ENCODE measurements around the gene KPNA5. TPM values are rescaled to one million over a fixed set of nuclear protein-coding genes. Genes with fewer than 3 reads are reported as not detected.

The KPNA5 gene
- total and polyA plus RNA-seq, 9 of the 15 experiments (the other 6 are each of a cell fraction or from before 2014, with no cell fraction given): 3.2 to 10.3 (median 6.5) TPM

DNA sequence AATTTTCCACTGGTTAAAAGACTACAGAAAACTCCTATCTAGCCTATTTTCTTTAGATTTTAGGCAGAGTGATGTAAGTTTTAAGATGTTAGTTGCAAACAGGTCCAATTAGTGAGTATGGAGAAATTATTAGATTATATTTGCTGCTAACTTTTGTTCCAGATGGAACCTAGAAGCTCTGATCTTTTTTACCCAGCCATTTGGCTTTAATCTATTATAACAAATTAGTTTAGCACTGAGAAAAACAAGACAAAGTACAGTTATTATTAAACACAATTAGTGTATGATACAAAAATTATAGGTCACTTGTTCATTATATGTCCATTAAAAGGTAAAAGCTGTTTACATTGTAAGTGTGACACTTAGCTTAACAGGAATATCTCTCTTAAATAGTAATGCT is 82.0 kb downstream of the KPNA5 start:
- Histone ChIP-seq H3K36me3 (ENCODE audit: control insufficient read depth, insufficient read depth, low read length) (no peaks in the 10 kb centered on the region), H3K27me3 (ENCODE audit: control insufficient read depth in 2 of 2, insufficient read depth in 2 of 2, low read length in 2 of 2) (no peaks in the 10 kb centered on the region), H3K9ac (ENCODE audit: insufficient read depth in 1 of 2, low read depth in 2 of 2, low read length in 2 of 2) (no peak overlapping the region), H3K79me2 (ENCODE audit: control insufficient read depth, insufficient read depth, low read length) (no peaks in the 10 kb centered on the region), H2AFZ (ENCODE audit: low read depth, low read length) (no peak overlapping the region), H3K4me2 (ENCODE audit: insufficient read depth, low read length) (no peak overlapping the region), H3K27ac (ENCODE audit: extremely low read depth, low read depth, low read length) (no peak overlapping the region), H4K20me1 (replicated peaks; ENCODE audit: control insufficient read depth, insufficient read depth, low read length) (no peaks in the 10 kb centered on the region), H3K9me1 (ENCODE audit: control insufficient read depth, insufficient read depth, low read length) (no peaks in the 10 kb centered on the region), H3K4me3 (no peak overlapping the region), H3K9me3 (replicated peaks; ENCODE audit: control insufficient read depth, insufficient read depth, low read depth, low read length) (no peaks in the 10 kb centered on the region), H3K4me1 (replicated peaks in 1 of 2; ENCODE audit: control insufficient read depth in 2 of 2, insufficient read depth in 2 of 2, low read length in 2 of 2) (peaks cover 0 to 4% of the 10 kb centered on the region in 2 experiments; a peak in 1 of 5 replicates)
- intact Hi-C loops (cut with micrococcal nuclease) (no loop called here), in situ Hi-C loops (cut with MboI) (no loop called here)
- POLR2A ChIA-PET: interaction anchor here (0.6 kb wide), 1 partner anchor 198 kb away, joined by 3 read pairs; no protein-coding TSS in a partner anchor
- ATAC-seq (no peak), FAIRE-seq (no peak), DNase-seq (ENCODE audit: extremely low read depth in 1 of 4, low spot score in 3 of 4) (no peak)
- TF ChIP-seq PHB2 (IDR thresholded peaks at IDR 0.05; ENCODE audit: low read depth) (no peak), ZNF584 (CRISPR knock-in tag; IDR thresholded peaks at IDR 0.05; ENCODE audit: low read depth) (no peak)
- CTCF ChIA-PET (ENCODE audit: low intra/inter-chr PET ratio): no interaction called here
- no TSS peak for BruUV-seq (replicated peaks)

DNA sequence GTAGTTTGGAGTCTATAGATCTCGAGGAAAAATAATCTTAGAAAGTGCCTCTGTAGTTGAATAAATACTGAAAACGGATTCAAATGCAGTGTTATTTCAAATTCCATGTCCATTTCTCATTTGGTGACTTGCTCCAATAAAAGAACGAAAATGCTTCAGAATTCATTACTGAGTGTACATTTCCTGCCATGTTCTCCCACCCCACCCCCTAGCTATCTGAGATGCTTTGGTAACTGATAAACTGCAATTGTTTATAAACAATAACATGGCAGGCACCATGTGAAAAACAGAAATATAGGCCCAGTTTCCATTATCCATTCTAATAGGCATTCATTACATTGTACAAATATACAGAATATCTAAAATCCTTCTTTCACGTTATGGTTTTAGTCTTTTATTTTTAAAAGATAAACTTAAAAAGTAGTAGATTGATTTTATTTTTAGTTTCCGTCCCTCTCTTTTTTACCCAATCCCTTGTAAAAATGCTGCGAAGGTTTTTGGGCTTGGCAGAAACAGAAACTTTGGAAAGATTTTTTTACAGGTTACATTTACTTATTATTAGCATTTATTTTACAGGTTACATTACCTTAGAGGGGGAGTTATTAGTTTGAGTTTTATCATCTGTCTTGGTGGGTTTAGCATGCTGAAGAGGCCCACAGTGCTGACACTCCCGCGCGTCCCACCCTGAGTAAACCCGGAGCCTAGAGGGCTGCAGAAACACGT is 83.1 kb downstream of the KPNA5 start:
- no peak for TF ChIP-seq NR2C1 (IDR thresholded peaks at IDR 0.05)
- TF ChIP-seq NR2C1 (tag; IDR thresholded peaks at IDR 0.05): no peak
- TF ChIP-seq, protein P1, sequence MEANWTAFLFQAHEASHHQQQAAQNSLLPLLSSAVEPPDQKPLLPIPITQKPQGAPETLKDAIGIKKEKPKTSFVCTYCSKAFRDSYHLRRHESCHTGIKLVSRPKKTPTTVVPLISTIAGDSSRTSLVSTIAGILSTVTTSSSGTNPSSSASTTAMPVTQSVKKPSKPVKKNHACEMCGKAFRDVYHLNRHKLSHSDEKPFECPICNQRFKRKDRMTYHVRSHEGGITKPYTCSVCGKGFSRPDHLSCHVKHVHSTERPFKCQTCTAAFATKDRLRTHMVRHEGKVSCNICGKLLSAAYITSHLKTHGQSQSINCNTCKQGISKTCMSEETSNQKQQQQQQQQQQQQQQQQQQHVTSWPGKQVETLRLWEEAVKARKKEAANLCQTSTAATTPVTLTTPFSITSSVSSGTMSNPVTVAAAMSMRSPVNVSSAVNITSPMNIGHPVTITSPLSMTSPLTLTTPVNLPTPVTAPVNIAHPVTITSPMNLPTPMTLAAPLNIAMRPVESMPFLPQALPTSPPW (CRISPR knock-in tag; IDR thresholded peaks at IDR 0.05): no peak
- no peaks in the 10 kb centered on the region for H3K36me3 ChIP-seq (ENCODE audit: control insufficient read depth, insufficient read depth, low read length)
- intact Hi-C loops (cut with micrococcal nuclease) (no loop called here), in situ Hi-C loops (cut with MboI) (no loop called here)
- no peak overlapping the region for H3K27ac ChIP-seq (ENCODE audit: extremely low read depth, low read depth, low read length)
- no peak overlapping the region for H3K4me2 ChIP-seq (ENCODE audit: insufficient read depth, low read length)
- ATAC-seq (no peak), DNase-seq (ENCODE audit: extremely low read depth in 1 of 4, low spot score in 3 of 4) (no peak), FAIRE-seq (no peak)
- H3K4me1 ChIP-seq (replicated peaks in 1 of 2; ENCODE audit: control insufficient read depth in 2 of 2, insufficient read depth in 2 of 2, low read length in 2 of 2): peaks cover 0 to 4% of the 10 kb centered on the region in 2 experiments; a peak in 1 of 5 replicates
- H2AFZ ChIP-seq (ENCODE audit: low read depth, low read length): no peak overlapping the region
- no peaks in the 10 kb centered on the region for H3K9me3 ChIP-seq (replicated peaks; ENCODE audit: control insufficient read depth, insufficient read depth, low read depth, low read length)
- H3K9me1 ChIP-seq (ENCODE audit: control insufficient read depth, insufficient read depth, low read length): no peaks in the 10 kb centered on the region
- H3K79me2 ChIP-seq (ENCODE audit: control insufficient read depth, insufficient read depth, low read length): no peaks in the 10 kb centered on the region
- ChIA-PET POLR2A (no interaction called here), CTCF (ENCODE audit: low intra/inter-chr PET ratio) (no interaction called here)
- no peak overlapping the region for H3K9ac ChIP-seq (ENCODE audit: insufficient read depth in 1 of 2, low read depth in 2 of 2, low read length in 2 of 2)
- no TSS peak for BruUV-seq (replicated peaks)
- 69% methylated on average over 11 of the region's 11 CpGs for WGBS (ENCODE audit: insufficient coverage, low coverage, missing lambda C conversion rate)
- H3K4me3 ChIP-seq: no peak overlapping the region
- H3K27me3 ChIP-seq (ENCODE audit: control insufficient read depth in 2 of 2, insufficient read depth in 2 of 2, low read length in 2 of 2): no peaks in the 10 kb centered on the region
- no peaks in the 10 kb centered on the region for H4K20me1 ChIP-seq (replicated peaks; ENCODE audit: control insufficient read depth, insufficient read depth, low read length)
